HepG2 (cell line): ENCODE data around the gene SLC34A3. TPM values are rescaled to one million over a fixed set of nuclear protein-coding genes. Genes with fewer than 3 reads are reported as not detected.

Experiments
- HBP1 ChIP-seq: IDR thresholded peaks from 2 replicates; pipeline ENCODE4 v1.6.1; 2016; ENCODE audit warnings: low read depth, control low read depth
- HCFC1 ChIP-seq: fragments of 150-350 bp; IDR thresholded peaks from 2 replicates; pipeline ENCODE4 v1.6.1; 2014; ENCODE audit warnings: low read depth, low read length
- HIC2 ChIP-seq: sonication (generic); formaldehyde crosslinking; IDR thresholded peaks from 2 replicates; pipeline ENCODE4 v1.9.0; 2022; ENCODE audit warnings: low read depth, missing genetic modification reagents
- HNRNPH1 ChIP-seq: fragments of 200-400 bp; formaldehyde crosslinking; optimal IDR thresholded peaks from 2 replicates; pipeline ENCODE3; 2017; ENCODE audit warnings: mild to moderate bottlenecking, low read depth, low read length
- HNRNPK ChIP-seq: fragments of 200-400 bp; formaldehyde crosslinking; IDR thresholded peaks from 2 replicates; pipeline ENCODE4 v1.6.1; 2018; ENCODE audit warnings: low read length, low read depth, moderate library complexity, mild to moderate bottlenecking; ENCODE audit not compliant: poor library complexity, severe bottlenecking
- HOXD1 ChIP-seq: sonication (generic); formaldehyde crosslinking; IDR thresholded peaks from 2 replicates; pipeline ENCODE4 v1.5.0; 2020; ENCODE audit warnings: missing genetic modification reagents
- KDM5A ChIP-seq: fragments of 200-600 bp; sonication (generic); IDR thresholded peaks from 2 replicates; pipeline ENCODE4 v1.7.0; 2018; ENCODE audit warnings: antibody characterized with exemption, mild to moderate bottlenecking, low read length, borderline replicate concordance
- PPARG ChIP-seq: conservative IDR thresholded peaks from 2 replicates; pipeline ENCODE4 v1.6.1; 2016; ENCODE audit warnings: missing biosample characterization, missing genetic modification reagents
- SIN3A ChIP-seq: IDR thresholded peaks from 2 replicates; pipeline ENCODE4 v1.6.1; 2011; ENCODE audit warnings: low read depth, mild to moderate bottlenecking, control low read depth, low read length, borderline replicate concordance
- SMARCC2 ChIP-seq: fragments of 450-650 bp; IDR thresholded peaks from 2 replicates; pipeline ENCODE4 v1.6.1; 2017; ENCODE audit warnings: antibody characterized with exemption, mild to moderate bottlenecking
- SRF ChIP-seq: IDR thresholded peaks from 2 replicates; pipeline ENCODE4 v1.6.1; 2011; ENCODE audit warnings: mild to moderate bottlenecking, low read depth, low read length, moderate library complexity
- ZBTB21 ChIP-seq: sonication (generic); formaldehyde crosslinking; IDR thresholded peaks from 2 replicates; pipeline ENCODE4 v1.4.0; 2020; ENCODE audit warnings: missing genetic modification reagents
- ZBTB4 ChIP-seq: sonication (generic); formaldehyde crosslinking; IDR thresholded peaks from 2 replicates; pipeline ENCODE4 v1.4.0; 2020; ENCODE audit warnings: missing genetic modification reagents, mild to moderate bottlenecking, borderline replicate concordance
- ZNF263 ChIP-seq: sonication (generic); formaldehyde crosslinking; IDR thresholded peaks from 2 replicates; pipeline ENCODE4 v1.4.0; 2020; ENCODE audit warnings: missing genetic modification reagents
- ZNF3 ChIP-seq: IDR thresholded peaks from 2 replicates; pipeline ENCODE4 v1.7.0; 2017; ENCODE audit warnings: inconsistent platforms
- ZNF556 ChIP-seq: sonication (generic); formaldehyde crosslinking; IDR thresholded peaks from 2 replicates; pipeline ENCODE4 v1.4.0; 2020; ENCODE audit warnings: mild to moderate bottlenecking, missing genetic modification reagents, borderline replicate concordance
- ZNF563 ChIP-seq: sonication (generic); formaldehyde crosslinking; IDR thresholded peaks from 2 replicates; pipeline ENCODE4 v1.8.0; 2022; ENCODE audit warnings: mild to moderate bottlenecking, moderate library complexity, missing genetic modification reagents
- ZNF580 ChIP-seq: IDR thresholded peaks from 2 replicates; pipeline ENCODE4 v1.6.1; 2016; ENCODE audit warnings: low read depth, borderline replicate concordance
- ZNF672 ChIP-seq: sonication (generic); formaldehyde crosslinking; IDR thresholded peaks from 2 replicates; pipeline ENCODE4 v1.8.1; 2022; ENCODE audit warnings: missing genetic modification reagents
- ZUFSP ChIP-seq: sonication (generic); formaldehyde crosslinking; IDR thresholded peaks from 2 replicates; pipeline ENCODE4 v1.9.0; 2021; ENCODE audit warnings: missing genetic modification reagents, mild to moderate bottlenecking, borderline replicate concordance
- polyA plus RNA-seq, 8 experiments: library from polyadenylated mRNA; depleted of rRNA in 3 of 8; stranded (reverse) in 7 of 8; unstranded in 1 of 8; fragments of >200 nt; fragmentation: Illumina TruSeq in 4 of 8; extraction: Trizol in 4 of 8; gene quantifications; 2 replicates each; pipeline versions ENCODE4 v1.2.1 to v1.2.3, GENCODE V29; 2011 to 2016; ENCODE audit warnings: low read depth in 4 of 8, missing spikeins in 1 of 8, mixed read lengths in 1 of 8; ENCODE audit not compliant: insufficient read depth in 1 of 8
- total RNA-seq, 5 experiments: library from RNA; depleted of rRNA; stranded (reverse); fragments of >200 nt; fragmentation: Illumina TruSeq; extraction: Trizol; gene quantifications; 2 replicates each; pipeline ENCODE4 v1.2.3, GENCODE V29; 2016; ENCODE audit warnings: low read depth in 1 of 5

Gene SLC34A3
- total and polyA plus RNA-seq, 2 of the 13 experiments (the other 11 are each of a cell fraction or from before 2014, with no cell fraction given) = 0.07 to 1.0 TPM

- TF ChIP-seq SIN3A (peak; percentile 83; the same call in 1 of the 2 replicates), SMARCC2 (no peak), SRF (peak; percentile 70; the same call in 1 of the 2 replicates), HNRNPH1 (no peak), ZNF263 (CRISPR knock-in tag) (no peak), KDM5A (peak; percentile 99), HIC2 (CRISPR knock-in tag) (0 out of 2 replicates have a peak, but pooled peaks have one; percentile 55), HBP1 (CRISPR knock-in tag) (peak; percentile 94), ZNF580 (peak; percentile 63; the same call in 1 of the 2 replicates), ZNF672 (CRISPR knock-in tag) (no peak), PPARG (no peak), ZNF3 (CRISPR knock-in tag) (no peak), ZUFSP (CRISPR knock-in tag) (no peak), ZNF556 (CRISPR knock-in tag) (peak; percentile 33; the same call in 1 of the 2 replicates), HNRNPK (peak; percentile 23), ZBTB21 (CRISPR knock-in tag) (no peak), ZBTB4 (CRISPR knock-in tag) (no peak), HOXD1 (CRISPR knock-in tag) (no peak; the same call in 1 of the 2 replicates), HCFC1 (peak; percentile 69), ZNF563 (CRISPR knock-in tag) (peak; percentile 63)
Measured at GRCh38 chr9:137205126-137206069, 25.3 kb upstream of the SLC34A3 start, which contains the start of the genes NDOR1 and TMEM203 (continued).
